Subcutaneous abdominal adipose tissue (tissue), 5 donors: ENCODE data around the gene OR1S1.
"Not testable (repeated sequence)": the region's sequence is repeated elsewhere in the genome, so short reads cannot be mapped to it uniquely, and the experiment has no call there.

ENCODE experiments used
- H3K27ac ChIP-seq: one replicate; pipeline ENCODE4 v1.7.0; 2013; ENCODE audit warnings: low read depth, mild to moderate bottlenecking, inconsistent platforms, low read length, moderate library complexity
- H3K27me3 ChIP-seq, 5 donors: one replicate each; pipeline ENCODE4 v1.7.0; 2013; ENCODE audit warnings: low read length in 5 of 5, inconsistent platforms in 1 of 5; ENCODE audit not compliant: control insufficient read depth in 5 of 5, insufficient read depth in 4 of 5
- H3K36me3 ChIP-seq, 5 donors: one replicate each; pipeline ENCODE4 v1.7.0; 2013; ENCODE audit warnings: low read length in 5 of 5; ENCODE audit not compliant: control insufficient read depth in 5 of 5, insufficient read depth in 5 of 5
- H3K4me1 ChIP-seq, 5 donors: one replicate each; pipeline ENCODE4 v1.7.0; 2013; ENCODE audit warnings: low read length in 5 of 5, mild to moderate bottlenecking in 3 of 5, moderate library complexity in 1 of 5; ENCODE audit not compliant: control insufficient read depth in 5 of 5, insufficient read depth in 5 of 5
- H3K4me3 ChIP-seq, 5 donors: one replicate each; pipeline ENCODE4 v1.7.0; 2013; ENCODE audit warnings: low read length in 5 of 5, low read depth in 1 of 5
- H3K9ac ChIP-seq, 5 donors: one replicate each; pipeline ENCODE4 v1.7.0; 2013; ENCODE audit warnings: low read length in 5 of 5, mild to moderate bottlenecking in 4 of 5, moderate library complexity in 3 of 5
- H3K9me3 ChIP-seq, 5 donors: one replicate each; pipeline ENCODE4 v1.7.0; 2013; ENCODE audit warnings: low read length in 5 of 5; ENCODE audit not compliant: control insufficient read depth in 5 of 5
- donor health status: healthy.
- donor health status: healthy.
- donor health status: healthy.
- donor health status: healthy.
- donor health status: healthy.

The OR1S1 gene

GRCh38 chr11:58212420-58212819 is at the start of gene OR1S1:
Gene OR1S1, plus strand, starts transcription at chr11:58212720.
- H3K9ac ChIP-seq, H3K4me1 ChIP-seq, H3K27ac ChIP-seq, H3K4me3 ChIP-seq, H3K27me3 ChIP-seq, H3K36me3 ChIP-seq, H3K9me3 ChIP-seq: not testable (repeated sequence)

GRCh38 chr11:58164389-58164788 is 48.1 kb upstream of the OR1S1 start:
- Histone ChIP-seq H3K27me3 (no peaks in the 10 kb centered on the region), H3K27ac (no peak overlapping the region)

GRCh38 chr11:58164990-58165389 is 47.5 kb upstream of the OR1S1 start:
- Histone ChIP-seq H3K27ac (no peak overlapping the region), H3K9ac (no peak overlapping the region), H3K27me3 (no peaks in the 10 kb centered on the region), H3K4me3 (no peak overlapping the region), H3K9me3 (peaks cover 0 to under 1% (median 0%) of the 10 kb centered on the region in 5 donors), H3K36me3 (no peaks in the 10 kb centered on the region), H3K4me1 (no peaks in the 10 kb centered on the region)

More at GRCh38 chr11:58164389-58164788, 48.1 kb upstream of the OR1S1 start:
- Histone ChIP-seq H3K9me3 (peaks cover 0 to 4% (median 0%) of the 10 kb centered on the region in 5 donors), H3K9ac (no peak overlapping the region), H3K4me1 (no peaks in the 10 kb centered on the region), H3K4me3 (no peak overlapping the region), H3K36me3 (no peaks in the 10 kb centered on the region)

DNA sequence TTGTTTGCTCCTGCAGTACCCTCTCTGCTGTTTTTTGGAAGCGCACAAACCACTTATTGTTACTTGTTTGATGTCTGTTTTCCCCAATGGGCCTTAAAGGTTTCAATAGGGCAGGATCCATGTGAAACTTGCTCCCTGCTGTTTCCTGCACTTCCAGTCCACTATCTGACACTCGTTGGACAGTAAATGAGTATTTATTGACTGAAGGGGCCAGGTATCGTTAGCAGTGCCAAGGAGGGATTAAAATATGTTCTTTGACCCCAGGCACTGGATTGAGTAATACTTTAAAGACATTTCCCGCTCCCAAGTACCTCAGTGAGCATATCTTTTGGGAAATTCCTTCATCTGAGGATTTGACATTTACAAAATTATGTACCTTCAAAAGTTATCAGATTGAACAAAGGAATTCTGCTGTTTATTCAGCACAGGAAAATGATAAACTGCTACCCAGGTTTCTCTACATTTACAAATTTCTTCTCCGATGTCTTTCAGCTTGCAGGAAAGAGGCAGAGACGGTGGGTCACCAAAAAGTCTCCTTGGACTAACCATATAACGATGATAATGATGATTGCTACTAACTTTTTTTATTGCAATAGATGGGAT is 46.9 kb upstream of the OR1S1 start:
- H3K36me3 ChIP-seq, result no peaks in the 10 kb centered on the region
- no peak overlapping the region for H3K27ac ChIP-seq
- no peak overlapping the region for H3K9ac ChIP-seq
- no peaks in the 10 kb centered on the region for H3K4me1 ChIP-seq
- H3K27me3 ChIP-seq, result no peaks in the 10 kb centered on the region
- H3K4me3 ChIP-seq, result no peak overlapping the region
- H3K9me3 ChIP-seq, result no peaks in the 10 kb centered on the region

GRCh38 chr11:58177409-58178054 is 35.0 kb upstream of the OR1S1 start:
- no peak overlapping the region for H3K27ac ChIP-seq
- H3K36me3 ChIP-seq, result no peaks in the 10 kb centered on the region
- H3K4me1 ChIP-seq, result no peaks in the 10 kb centered on the region
- peaks cover 0 to 5% (median 0%) of the 10 kb centered on the region in 5 donors for H3K27me3 ChIP-seq
- H3K9ac ChIP-seq, result no peak overlapping the region
- H3K9me3 ChIP-seq, result no peaks in the 10 kb centered on the region
- H3K4me3 ChIP-seq, result no peak overlapping the region

- H3K9me3 ChIP-seq, result peaks cover 0 to 2% (median 0%) of the 10 kb centered on the region in 5 donors
- H3K9ac ChIP-seq, result no peak overlapping the region
- no peak overlapping the region for H3K27ac ChIP-seq
- H3K4me1 ChIP-seq, result no peaks in the 10 kb centered on the region
- H3K4me3 ChIP-seq, result no peak overlapping the region
- peaks cover 0 to 4% (median 0%) of the 10 kb centered on the region in 5 donors for H3K27me3 ChIP-seq
- H3K36me3 ChIP-seq, result no peaks in the 10 kb centered on the region
Measured at GRCh38 chr11:58178444-58178843, 34.1 kb upstream of the OR1S1 start.

GRCh38 chr11:58179648-58180047 is 32.9 kb upstream of the OR1S1 start:
- Histone ChIP-seq H3K36me3 (no peaks in the 10 kb centered on the region), H3K27me3 (no peaks in the 10 kb centered on the region), H3K9ac (no peak overlapping the region), H3K4me1 (no peaks in the 10 kb centered on the region), H3K27ac (no peak overlapping the region), H3K9me3 (peaks cover 0 to 2% (median 0%) of the 10 kb centered on the region in 5 donors), H3K4me3 (no peak overlapping the region)

- Histone ChIP-seq H3K36me3 (no peaks in the 10 kb centered on the region), H3K9me3 (peaks cover 0 to 2% (median 0%) of the 10 kb centered on the region in 5 donors), H3K9ac (no peak overlapping the region), H3K4me1 (peaks cover 0 to 13% (median 0%) of the 10 kb centered on the region in 5 donors), H3K27ac (no peak overlapping the region), H3K4me3 (no peak overlapping the region), H3K27me3 (no peaks in the 10 kb centered on the region)
Measured at GRCh38 chr11:58186938-58187337, 25.6 kb upstream of the OR1S1 start.

DNA sequence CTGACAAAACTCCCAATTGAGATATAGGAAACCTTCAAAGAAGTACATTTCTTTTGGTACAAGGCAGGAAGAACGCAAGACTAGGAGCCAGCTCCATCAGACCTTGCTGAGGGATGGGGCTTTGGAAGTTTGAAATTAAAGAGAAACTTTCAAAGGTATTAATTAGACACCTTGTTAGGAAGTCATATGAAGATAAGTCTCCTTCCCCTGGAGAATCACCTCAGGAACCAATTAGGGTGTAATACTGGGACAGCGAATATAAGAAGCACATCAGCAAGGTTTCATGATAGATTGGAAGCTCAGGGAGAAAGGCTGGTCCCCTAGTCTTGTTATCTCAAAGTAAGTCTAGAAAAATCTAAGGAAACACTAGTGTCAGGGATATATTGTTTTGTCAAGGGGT is 23.8 kb upstream of the OR1S1 start, which contains the start of gene OR9Q2:
Gene OR9Q2 (plus strand): TSS at position 301 of the 400 bp plus-strand sequence. CDS start 1,421 bp downstream, outside the sequence.
- H3K4me1 ChIP-seq, result peaks cover 0 to 13% (median 0%) of the 10 kb centered on the region in 5 donors
- no peak within 1 kb of the TSS for H3K27ac ChIP-seq
- no peak within 1 kb of the TSS for H3K9ac ChIP-seq
- H3K9me3 ChIP-seq, result no peaks in the 10 kb centered on the region
- no peaks in the 10 kb centered on the region for H3K27me3 ChIP-seq
- H3K4me3 ChIP-seq, result no peak within 1 kb of the TSS
- H3K36me3 ChIP-seq, result no peaks in the 10 kb centered on the region

DNA sequence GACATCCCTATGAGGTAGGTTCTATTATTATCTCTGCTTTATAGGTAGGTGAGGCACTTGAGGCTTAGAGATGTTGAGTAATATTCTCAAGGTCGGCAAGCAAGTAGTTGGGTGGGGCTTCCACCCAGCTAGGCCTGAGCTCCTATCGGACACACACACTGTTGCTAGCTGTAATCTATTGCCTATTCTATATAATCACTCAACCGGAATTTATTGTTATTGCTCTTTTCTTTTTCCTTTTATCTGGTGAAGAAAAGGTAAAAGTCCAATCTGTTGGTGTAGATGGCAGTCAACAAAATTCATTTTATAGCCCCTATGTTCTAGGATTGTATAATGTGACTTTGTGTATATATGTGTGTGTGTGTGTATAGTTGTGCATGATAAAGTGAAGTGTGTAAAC is 20.3 kb upstream of the OR1S1 start:
- peaks cover 0 to 6% (median 0%) of the 10 kb centered on the region in 5 donors for H3K4me1 ChIP-seq
- H3K9ac ChIP-seq, result no peak overlapping the region
- no peaks in the 10 kb centered on the region for H3K27me3 ChIP-seq
- H3K4me3 ChIP-seq, result no peak overlapping the region
- peaks cover 0 to 7% (median 0%) of the 10 kb centered on the region in 5 donors for H3K9me3 ChIP-seq
- no peak overlapping the region for H3K27ac ChIP-seq
- no peaks in the 10 kb centered on the region for H3K36me3 ChIP-seq
